GM19395 (cell line): ENCODE results near the gene ASCL5.

Experiments used
- ATAC-seq: cut with Tn5 transposase; IDR thresholded peaks from one replicate; pipeline ENCODE4 v1.9.1; 2021; ENCODE audit warnings: mild to moderate bottlenecking, moderate library complexity; ENCODE audit not compliant: unreplicated experiment

Gene ASCL5

GRCh38 chr1:201111672-201112071 lies 15.3 kb downstream of the ASCL5 start:
- no peak for ATAC-seq

DNA sequence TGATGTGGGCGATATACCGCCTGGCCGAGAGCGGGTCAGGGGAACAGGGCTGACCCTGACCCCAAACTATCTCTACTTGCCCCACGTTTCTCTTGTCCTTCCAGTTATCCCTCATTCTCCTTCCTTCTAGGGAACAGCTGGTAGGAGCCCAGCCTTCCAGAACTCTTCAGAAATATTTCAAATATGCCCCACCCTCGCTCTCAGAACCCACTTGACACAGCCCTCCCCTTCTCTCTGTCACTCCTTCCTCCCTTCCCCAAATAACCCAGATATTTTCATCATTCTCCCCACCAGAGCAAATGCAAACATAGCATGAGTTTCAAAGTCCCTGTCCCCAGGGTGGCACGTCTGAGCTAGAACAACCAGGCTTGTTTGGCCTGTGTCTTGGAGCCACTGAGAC lies 15.8 kb downstream of the ASCL5 start:
- ATAC-seq = no peak

DNA sequence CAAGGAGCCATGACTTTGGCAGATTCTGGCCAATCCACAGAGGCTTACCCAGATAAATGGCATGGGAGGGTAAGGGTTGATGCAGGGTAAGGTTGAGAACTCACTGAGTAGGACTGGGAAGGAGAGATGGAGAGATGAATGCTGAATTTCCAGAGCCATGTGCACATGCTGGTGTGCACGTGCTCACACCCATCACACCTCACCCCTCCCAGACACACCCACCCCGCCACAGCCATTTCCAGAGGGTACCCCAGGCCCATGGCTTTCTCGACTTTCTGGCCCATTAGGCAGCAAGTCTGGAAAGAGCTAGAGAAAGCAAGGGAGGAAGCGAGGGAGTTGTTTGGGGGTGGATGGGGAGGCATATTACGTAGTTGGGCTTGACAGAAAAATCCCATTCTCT lies 16.4 kb downstream of the ASCL5 start:
- no peak for ATAC-seq

- no peak for ATAC-seq
Observed at GRCh38 chr1:201110138-201110537, 16.8 kb downstream of the ASCL5 start.

- ATAC-seq = no peak
Observed at GRCh38 chr1:201109651-201110050, 17.3 kb downstream of the ASCL5 start.

DNA sequence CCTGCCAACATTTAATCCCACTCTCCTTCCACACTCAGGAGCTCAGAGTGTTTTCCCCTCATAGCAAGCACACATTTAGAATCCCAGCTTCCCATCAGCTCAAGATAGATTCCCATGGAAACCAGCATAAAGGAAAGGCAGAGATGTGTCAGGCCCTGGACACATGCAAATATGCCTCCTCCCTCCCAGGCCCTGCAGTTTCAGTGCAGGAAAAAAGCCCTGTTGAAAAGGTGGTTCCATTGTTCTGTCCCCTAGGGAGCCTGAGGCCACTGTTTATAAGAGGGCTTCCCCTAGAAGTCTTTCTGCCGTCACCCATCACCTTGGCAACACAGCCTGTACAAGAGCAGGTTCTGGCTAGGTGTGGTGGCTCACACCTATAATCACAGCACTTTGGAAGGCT lies 18.4 kb downstream of the ASCL5 start:
- no peak for ATAC-seq

DNA sequence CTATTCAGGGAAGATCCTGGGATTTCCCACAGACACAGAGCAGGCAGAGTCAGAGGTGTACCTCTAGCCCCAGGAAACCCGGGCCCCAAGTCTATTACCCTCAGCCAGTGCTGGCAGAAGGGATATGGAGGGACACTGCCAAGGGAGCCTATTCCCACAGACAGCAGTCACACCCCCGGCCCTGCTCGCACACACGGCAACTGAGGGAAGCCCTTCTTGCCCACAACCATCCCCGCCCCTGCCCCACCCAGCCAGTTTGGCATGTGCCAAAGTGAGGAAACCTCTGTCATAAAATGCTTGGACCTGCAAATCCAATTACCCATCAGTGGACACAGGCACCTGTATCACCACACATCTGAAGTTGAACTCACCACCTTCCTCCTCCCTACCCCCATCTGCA lies 21.3 kb downstream of the ASCL5 start:
- no peak for ATAC-seq

DNA sequence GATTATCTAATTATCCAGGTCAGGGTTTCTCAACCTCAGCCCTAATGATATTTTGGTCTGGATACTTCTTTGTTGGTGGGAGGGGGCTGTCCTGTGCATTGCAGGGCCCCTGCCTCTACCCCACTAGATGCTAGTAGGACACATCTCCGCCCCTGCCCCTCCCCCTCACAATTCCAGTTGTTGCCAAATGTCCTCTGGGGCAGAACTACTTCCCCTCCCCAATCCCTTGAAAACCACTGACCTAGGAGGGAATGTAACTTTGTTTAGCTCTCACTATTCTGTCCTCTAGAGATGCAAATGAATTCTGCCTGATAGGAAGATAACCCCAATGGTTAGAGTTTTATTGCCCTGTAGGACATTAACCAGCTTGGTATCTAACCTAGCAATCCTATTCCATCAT lies 22.8 kb downstream of the ASCL5 start:
- no peak for ATAC-seq

GRCh38 chr1:201103666-201104065 lies 23.3 kb downstream of the ASCL5 start:
- no peak for ATAC-seq

GRCh38 chr1:201100169-201100930 lies 26.6 kb downstream of the ASCL5 start:
- ATAC-seq = no peak

DNA sequence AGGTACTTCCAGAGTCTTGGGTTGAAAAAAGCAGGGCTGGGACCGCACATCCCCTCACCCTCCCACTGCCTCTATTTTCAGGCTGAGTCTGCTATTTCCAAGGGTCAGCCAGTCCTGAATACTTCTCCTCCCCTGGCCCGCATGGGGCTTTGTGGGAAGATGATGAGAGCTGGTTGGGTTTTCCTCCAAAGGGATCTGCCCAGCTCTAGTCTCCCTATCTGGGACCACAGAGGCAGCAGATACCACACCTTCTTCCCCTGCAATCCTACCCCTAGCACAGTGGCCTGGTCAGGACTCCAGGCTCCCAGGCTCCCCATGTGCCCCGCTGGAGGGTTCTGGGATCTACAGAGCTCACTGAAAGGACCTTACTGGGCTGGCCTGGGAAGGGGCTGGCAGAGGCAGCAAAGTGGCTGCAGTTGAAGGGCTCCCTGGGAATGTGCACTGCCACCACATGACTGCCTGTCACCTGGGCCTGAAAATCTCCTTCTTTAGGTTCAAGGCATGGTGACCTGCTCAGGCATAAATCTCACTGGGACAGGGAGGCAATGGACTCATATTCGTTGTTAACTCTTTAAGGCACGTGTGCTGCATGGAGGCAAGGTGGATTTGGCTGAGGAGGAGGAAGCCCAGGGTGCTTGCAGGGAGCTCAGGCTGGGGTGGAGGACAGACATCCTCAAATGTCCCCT lies 27.8 kb downstream of the ASCL5 start:
- ATAC-seq = no peak

GRCh38 chr1:201096977-201097856 lies 29.8 kb downstream of the ASCL5 start:
- ATAC-seq = no peak

GRCh38 chr1:201096041-201096461 lies 30.9 kb downstream of the ASCL5 start:
- ATAC-seq = no peak

DNA sequence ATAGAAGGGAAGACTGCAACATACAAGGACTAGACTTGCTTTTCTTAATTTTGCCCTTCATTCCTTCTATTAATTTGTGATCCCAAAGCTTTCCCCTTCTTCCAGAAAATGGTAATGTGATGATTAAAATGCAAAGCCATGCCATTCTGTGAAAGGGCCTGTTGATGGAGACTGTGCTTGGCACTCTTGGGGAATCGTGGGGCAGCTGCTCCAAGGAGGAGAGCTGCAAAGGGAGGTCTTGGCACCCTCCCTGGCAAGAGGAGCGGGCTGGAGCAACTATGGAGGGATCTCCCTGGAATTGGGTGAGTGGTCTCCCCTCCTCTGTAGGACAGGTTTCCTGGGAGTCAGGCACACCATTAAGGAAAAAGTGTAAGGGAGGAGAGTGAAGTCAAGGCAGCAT lies 31.4 kb downstream of the ASCL5 start:
- ATAC-seq = no peak

DNA sequence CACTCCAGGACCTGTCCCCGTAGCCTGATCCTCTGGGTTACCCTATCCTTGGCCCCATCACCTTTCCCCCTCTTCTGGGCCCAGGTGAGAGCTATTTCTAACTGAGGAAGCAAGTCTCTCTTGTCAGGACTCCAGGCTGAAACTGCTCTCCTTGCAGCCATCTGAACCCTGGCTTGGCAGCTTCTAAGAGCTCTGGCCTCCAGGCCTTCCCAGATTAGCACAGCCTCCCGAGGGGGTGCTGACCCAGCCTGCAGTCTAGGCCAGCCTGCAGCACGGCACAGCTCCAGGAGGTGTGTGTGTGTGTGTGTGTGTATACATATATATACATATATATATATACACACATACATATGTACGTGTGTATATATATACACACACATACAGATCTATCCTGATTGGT lies 32.2 kb downstream of the ASCL5 start:
- no peak for ATAC-seq

DNA sequence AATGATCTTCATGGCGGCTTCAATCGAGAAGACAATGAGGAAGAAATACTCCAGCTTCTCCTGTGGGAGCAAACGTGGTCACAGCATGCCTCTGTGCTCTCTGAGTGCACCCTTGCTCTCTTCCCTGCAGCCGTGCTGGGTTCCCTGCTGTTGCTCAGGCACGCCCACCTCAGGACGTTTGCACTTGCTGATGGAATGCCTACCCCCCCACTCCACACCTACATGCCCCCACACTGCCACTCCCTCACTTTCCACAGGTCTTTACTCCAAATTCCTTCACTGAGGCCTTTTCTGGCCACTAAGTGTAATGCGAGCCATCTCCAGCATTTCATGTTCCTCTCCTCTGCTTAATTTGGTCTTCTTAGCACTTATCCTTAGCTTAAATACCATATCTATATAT lies 33.0 kb downstream of the ASCL5 start:
- no peak for ATAC-seq

- no peak for ATAC-seq
Observed at GRCh38 chr1:201093561-201093960, 33.4 kb downstream of the ASCL5 start.

GRCh38 chr1:201092738-201093137 lies 34.2 kb downstream of the ASCL5 start:
- no peak for ATAC-seq

DNA sequence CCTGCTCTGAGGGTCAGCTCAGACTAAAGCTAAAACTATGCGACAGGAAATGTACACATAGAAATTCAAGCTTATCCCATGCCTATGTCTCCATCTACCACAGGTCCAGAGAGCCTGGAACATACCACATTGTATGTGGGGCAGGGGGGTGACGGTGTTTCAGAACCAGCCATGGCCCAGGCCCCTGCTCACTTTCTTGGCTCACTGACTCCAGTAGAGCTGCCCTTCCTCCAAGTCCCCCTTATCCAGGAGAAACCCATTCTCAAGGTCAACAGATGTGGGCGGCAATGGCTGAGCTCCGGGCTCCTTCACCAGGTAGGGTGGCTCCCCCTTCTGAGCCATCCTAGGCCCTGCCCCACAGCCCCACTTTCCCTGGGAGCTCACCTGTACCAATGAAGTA lies 35.7 kb downstream of the ASCL5 start:
- ATAC-seq = no peak

DNA sequence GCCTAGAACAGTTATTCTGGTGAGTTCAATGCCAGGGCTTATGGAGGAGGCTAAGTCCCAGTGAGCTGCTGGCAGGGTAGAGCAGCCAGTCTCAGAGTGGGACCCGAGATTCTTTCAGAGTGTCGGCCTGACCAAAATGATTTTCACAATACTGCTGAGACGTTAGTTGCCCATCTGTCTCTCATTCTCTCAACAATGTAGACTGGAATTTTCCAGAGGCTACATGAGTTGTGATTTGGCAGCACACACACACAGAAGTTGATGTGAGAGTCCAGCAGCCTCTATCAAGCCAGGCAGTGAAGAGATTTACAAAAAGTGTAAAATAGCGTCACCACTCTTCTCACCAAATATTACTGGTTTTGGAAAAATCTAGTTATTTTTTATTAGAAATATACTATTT lies 36.4 kb downstream of the ASCL5 start:
- ATAC-seq = no peak

DNA sequence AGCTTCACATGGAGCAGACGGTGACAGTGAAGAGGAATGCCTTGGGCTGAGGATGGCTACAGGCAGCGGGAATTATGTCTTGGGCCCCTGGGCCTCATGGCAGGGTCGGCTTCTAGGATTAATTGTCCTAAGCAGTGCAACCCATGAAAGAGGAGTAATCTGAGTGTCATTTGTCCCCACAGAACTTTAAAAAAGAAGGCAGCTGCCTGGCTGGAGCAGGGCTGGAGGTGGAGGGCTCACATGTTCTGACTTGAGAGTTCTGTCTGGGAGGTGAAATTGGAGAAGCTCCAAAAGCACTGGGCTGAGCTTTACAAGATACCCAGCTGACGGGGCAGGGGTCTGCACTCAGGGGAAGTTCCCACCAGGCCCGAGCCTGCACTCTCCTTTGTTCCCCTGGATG lies 37.4 kb downstream of the ASCL5 start:
- no peak for ATAC-seq
